Effector CD4-positive, alpha-beta T cell (primary cell): Measurements from ENCODE around the gene GPC6.

Source experiments
- DNase-seq: peaks from one replicate; pipeline ENCODE4 v3.0.0-alpha.2; 2020

Gene GPC6

DNA sequence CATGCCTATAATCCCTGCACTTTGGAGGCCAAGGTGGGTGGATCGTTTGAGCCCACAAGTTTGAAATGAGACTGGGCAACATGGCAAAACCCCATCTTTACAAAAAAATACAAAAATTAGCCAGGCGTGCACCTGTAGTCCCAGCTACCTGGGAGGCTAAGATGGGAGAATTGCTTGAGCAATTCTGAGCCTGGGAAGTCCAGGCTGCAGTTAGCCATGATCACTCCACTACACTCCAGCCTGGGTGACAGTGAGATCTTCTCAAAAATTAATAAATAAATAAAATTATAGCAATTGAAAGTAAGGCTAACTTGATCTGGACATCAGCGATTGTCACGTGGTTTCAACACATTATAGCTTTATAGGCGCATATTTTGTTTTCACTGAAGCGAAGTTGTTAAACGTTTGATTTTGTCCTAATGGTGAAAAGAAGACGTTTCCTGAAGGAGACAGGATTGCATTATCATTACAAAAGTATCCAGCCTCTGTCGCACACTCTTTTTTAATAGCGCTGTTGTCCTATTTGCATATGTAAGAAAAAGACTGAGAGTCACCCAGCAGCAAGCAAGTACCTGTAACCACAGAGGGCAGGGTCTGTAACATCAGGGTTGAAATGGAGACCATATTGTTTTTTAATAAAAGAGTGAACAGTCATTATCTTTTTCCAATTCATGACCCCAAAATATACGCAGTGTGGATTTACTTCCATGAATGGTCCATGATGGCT, 917.2 kb downstream of the GPC6 start:
- DNase-seq: no peak

- DNase-seq: no peak
Measured at GRCh38 chr13:94145966-94146365, 919.4 kb downstream of the GPC6 start.

DNA sequence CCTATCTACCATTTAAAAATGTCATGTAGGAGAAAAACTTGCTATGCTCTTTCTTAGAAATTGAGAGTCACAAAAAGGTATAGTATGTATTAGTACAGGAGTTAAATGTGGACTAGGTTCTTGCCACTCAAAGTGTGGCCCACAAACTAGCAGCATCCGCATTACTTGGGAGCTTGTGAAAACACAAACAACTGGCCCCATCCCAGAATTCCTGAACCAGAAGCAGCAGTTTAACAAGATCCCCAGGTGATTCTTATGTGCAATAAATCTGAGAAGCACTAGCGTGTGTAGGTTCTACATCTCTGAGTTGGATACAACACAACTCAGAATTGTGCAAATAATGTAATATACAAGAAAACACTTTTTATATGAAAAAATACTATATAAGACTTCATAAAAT, 927.0 kb downstream of the GPC6 start:
- DNase-seq: no peak

DNA sequence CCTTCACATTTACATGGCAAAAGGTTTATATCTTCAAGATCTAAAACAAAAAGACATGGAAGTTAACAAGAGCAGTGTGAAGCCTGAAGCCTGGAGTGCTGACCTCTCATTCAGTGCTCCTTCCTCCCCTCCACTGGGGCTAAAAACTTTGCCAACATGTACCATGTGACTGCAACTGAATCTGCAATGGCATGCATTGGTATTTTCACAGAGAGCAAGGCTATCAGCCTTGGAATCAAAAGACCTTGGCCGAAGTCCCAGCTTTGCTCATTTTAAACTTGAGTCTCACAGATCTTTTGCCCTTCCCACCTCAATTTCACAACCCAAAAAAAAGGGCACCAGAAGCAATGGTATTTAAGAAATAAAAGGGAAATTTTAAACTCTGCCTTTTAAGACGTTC, 927.8 kb downstream of the GPC6 start:
- no peak for DNase-seq

DNA sequence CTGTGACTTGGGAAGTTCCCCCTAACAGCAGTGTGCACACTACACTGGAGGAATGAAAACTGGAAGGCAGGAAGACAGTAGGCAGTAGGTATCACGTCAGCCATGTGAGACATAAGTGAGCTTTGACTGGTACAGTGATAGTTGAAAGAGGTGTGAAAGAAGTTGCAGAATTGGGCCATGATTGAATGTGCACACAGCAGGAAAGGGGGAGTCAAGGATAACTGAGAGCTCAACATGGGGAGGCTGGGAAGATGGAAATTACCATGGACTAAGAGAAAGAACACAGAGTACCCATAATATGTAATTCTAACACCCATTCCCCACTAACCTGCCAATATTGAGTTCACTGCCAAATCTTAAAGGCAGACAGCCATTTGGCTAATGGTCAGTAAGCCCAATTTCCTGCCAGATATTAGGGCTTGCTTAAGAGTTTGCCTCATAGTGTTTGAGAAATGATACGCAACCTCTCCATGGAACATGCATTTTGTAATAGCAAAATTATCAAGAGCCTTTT, 931.2 kb downstream of the GPC6 start:
- no peak for DNase-seq

GRCh38 chr13:94160875-94161274, 934.3 kb downstream of the GPC6 start:
- no peak for DNase-seq

GRCh38 chr13:94162289-94162688, 935.7 kb downstream of the GPC6 start:
- no peak for DNase-seq

- no peak for DNase-seq
Measured at GRCh38 chr13:94163535-94163934, 936.9 kb downstream of the GPC6 start.

DNA sequence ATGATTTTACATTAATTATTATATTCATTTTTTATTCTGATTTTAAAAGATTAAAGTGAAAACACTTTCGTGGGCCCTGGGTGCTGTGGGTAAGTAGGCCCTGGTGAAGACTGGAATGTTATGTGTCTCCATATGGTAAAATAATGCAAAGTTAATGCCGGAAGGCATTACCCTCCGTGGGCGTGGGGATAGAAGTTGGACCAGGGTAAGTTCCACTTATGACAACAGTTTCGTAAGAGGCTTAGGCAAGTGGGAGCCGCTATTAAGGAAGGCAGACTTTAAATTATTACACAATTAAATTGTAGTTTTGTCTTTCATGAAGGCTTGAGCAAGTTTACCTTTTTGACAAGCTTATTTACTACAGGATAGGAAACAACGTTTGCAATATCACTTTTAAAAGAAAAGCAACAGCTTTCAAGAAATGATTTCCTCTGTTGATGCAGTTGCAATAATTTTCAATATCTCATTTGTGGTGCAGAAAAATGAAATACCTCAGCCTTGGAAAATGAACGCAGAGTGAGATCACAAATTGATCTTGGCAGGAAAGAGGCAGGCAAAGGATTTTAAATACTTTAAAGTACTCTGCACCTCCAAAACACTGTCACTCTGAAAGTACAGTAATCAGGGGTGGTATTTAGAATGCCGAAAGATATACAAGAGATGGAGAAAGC, 942.3 kb downstream of the GPC6 start:
- DNase-seq: no peak

DNA sequence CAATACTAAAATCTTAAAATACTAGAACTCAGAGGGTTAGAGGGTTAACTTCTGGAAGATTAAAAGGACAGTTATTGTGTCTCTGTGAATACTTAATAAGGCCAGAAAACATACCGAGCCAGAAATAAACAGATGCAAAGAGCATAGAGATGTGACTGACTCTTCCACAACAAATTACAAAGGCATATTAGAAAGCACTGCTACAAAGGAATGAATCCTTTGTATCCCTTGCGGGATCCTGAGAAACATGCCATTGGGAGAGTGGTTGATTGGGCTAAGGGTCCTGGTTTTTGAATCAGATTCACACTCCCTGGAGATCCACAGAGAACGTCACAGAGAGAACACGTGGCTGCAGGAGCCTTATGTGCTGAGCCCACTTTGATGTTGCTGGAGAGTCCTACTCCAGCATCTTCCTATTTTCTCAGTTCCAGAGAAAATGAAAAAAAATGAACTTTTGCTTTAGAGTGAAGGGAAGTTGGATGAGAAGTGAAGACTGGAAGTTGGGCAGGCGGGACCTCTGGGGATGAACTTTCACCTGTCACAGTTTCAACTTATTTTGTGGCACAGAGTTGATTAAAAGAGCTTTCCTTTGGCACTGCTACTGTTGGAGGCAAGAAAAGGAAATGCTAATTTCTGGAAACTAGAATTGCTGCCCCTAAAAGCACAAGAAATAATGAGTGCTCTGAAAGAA, 943.0 kb downstream of the GPC6 start:
- no peak for DNase-seq

DNA sequence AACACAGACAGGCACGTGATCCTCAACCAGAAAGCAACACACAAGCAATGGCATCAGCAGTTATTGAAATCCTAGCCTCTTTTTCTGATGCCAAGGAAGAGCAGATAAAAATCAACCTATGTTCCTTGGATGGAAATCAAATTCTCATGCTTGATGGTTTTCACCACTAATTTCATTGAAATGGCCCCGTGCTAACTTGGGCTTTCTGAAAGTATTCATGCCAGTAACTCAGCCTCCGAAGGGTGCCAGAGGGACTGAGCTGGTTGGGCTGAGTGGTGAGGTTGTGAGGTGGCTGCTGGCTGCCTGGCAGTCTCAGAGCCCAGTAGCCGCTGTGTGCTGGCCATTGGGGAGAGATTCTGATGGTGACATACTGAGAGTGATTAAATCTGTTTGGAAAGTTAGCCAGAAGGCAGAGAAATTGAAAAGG, 943.6 kb downstream of the GPC6 start:
- no peak for DNase-seq

- no peak for DNase-seq
Measured at GRCh38 chr13:94172416-94172815, 945.8 kb downstream of the GPC6 start.

- DNase-seq: no peak
Measured at GRCh38 chr13:94173312-94173854, 946.8 kb downstream of the GPC6 start.

- no peak for DNase-seq
Measured at GRCh38 chr13:94174009-94174408, 947.4 kb downstream of the GPC6 start.

DNA sequence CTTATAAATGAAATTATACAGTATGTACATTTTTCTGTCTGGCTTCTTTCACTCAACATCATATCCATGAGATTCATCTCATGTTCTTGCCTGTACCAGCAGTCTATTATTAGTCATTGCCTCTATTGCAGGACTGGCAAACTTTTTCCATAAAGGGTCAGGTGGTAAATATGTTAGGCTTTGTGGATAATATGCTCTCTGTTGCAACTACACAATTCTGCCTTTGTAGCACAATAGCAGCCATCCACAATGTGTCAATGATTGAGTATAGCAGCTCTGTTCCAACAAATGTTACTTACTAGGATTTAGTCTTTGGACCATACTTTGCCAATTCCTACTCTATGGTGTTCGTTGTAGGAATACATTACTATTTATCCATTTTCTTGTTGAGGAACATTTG, 948.5 kb downstream of the GPC6 start:
- DNase-seq: no peak

DNA sequence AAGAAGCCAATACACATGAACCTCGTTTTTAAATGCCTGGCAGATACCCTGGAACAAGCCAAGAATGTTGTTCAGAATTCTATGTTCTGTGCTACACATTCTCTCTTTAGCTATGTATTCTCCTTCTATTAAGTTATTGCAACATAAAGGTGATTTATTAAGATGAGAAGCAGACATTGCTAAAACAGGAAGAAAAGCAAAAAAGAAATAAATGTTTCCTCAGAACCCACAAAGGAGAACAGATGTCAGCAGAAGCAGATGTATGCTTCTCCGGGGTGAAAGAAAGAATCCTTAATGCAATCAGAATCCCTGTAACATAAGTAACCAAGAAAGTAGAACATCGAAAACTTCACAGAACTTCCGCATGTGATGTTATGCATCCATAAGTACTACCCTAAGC, 950.0 kb downstream of the GPC6 start:
- no peak for DNase-seq

GRCh38 chr13:94177041-94177440, 950.4 kb downstream of the GPC6 start:
- DNase-seq: no peak

GRCh38 chr13:94178625-94179244, 952.1 kb downstream of the GPC6 start:
- DNase-seq: no peak

DNA sequence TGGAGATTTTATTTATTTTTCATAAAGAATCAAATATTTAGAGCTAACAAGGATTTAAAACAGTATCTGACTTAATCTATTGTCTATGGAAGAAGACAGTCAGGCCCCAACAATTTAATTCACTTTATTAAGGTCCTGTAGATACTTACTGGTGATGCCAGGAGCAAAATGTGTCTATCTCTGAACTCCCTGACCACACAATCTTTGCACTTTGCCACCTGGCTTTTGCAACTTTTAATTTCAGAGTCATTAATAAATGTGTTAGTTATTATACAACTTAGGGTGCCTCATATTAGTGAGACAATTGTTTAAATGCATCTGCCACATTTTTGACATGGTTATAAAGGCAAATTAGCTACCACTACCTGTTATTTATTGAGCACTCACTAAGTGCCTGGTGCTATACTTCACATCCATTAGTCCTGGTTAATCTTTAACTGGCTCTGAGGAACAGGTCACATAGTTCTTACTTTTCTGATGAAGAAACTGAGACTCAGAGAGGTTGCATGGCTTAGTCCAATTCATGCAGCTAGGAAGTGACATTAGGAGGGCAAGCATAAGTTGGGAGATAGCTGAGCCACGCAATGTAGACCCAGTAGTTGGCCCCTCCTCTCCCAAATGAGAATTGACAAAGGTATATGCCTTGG, 955.0 kb downstream of the GPC6 start:
- no peak for DNase-seq

DNA sequence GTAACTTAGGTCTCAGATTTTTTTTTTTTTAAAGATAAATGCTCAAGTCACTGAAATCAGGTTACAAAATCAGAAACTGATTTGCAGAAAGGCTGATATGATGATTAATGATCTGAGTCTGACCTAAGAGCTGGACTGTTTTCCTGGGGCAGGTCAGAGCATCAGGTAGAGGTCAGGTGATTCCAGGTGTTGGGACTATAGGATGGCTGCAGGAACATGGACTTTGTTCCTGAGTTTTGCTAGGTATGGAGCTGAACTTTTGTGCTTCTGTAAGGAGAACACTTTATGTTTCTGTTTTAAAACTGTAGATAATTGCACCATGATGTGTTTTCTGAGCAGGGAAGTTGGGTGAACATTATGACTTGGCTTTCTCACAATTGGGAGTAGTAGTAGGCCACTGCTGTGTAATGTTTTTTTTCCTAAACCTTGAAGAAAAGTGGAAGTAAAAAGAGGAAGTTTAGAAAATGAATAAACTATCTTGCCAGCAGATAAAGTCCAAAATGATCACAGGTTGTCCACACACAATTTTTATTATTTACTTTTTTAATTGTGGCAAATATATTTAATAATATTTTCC, 955.7 kb downstream of the GPC6 start:
- no peak for DNase-seq

GRCh38 chr13:94186470-94186869, 959.9 kb downstream of the GPC6 start:
- no peak for DNase-seq

DNA sequence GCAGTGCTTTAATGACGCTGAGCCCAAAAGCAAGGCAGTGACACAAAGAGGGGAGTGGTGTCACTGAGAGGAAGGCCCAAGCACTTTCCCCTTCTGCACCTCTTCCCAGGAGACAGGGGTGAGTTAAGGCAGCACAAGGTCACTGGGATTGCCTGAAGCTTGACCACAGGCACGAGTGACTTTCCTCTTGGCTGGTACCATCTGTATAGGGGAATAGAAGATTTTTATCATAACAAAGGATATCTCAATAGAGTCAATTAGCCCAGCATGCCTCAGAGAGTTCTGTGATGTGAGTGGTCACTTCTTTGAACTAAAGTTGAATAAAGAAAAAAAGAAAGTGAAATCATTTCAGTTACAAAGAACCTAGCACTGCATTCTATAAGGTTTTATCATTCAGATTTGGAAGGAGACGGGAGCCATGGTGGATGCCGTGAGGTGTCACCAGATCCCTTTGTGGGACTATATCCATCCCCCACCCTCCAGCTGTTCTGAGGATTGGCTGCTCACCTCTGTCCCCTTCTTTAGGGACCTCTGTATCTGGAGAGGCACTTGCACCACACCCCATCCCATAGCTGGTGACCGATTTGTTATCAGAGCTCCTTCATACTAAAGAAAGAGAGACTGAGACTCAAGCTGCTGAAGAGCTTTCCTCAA, 961.7 kb downstream of the GPC6 start:
- no peak for DNase-seq
